Keratinocyte (primary cell): ENCODE results near the gene DEFB131A. TPM values are rescaled to one million over a fixed set of nuclear protein-coding genes. Genes with fewer than 3 reads are reported as not detected.
"Not testable (repeated sequence)": the region's sequence is repeated elsewhere in the genome, so short reads cannot be mapped to it uniquely, and the experiment has no call there.

Experiments
- DNase-seq: peaks from one replicate; pipeline ENCODE4 v3.0.0-alpha.2; 2011; ENCODE audit warnings: low read depth, missing footprints, low spot score
- FAIRE-seq: peaks from 2 replicates; lab custom pipeline; 2011; peaks lifted over from hg19 to GRCh38; lab: Jason Lieb, UNC
- H2AFZ ChIP-seq: 2 replicates; pipeline ENCODE4 v1.6.0; 2012; ENCODE audit warnings: low read length, control low read depth, inconsistent platforms; ENCODE audit not compliant: control insufficient read depth
- H3K27ac ChIP-seq: 2 replicates; pipeline ENCODE4 v1.5.1; 2011; ENCODE audit warnings: low read length; ENCODE audit not compliant: control insufficient read depth, insufficient read depth
- H3K27me3 ChIP-seq: 3 replicates; pipeline ENCODE4 v1.6.0; 2011; ENCODE audit warnings: low read length; ENCODE audit not compliant: control insufficient read depth, insufficient read depth; ENCODE audit errors: extremely low read depth
- H3K36me3 ChIP-seq, 2 experiments: 2 replicates in 1 of 2; 3 replicates in 1 of 2; pipeline ENCODE4 v1.5.1; 2011; ENCODE audit warnings: low read length in 2 of 2, mild to moderate bottlenecking in 1 of 2; ENCODE audit not compliant: control insufficient read depth in 2 of 2, insufficient read depth in 2 of 2; ENCODE audit errors: extremely low read depth in 1 of 2
- H3K4me1 ChIP-seq: 3 replicates; pipeline ENCODE4 v1.5.1; 2011; ENCODE audit warnings: low read length; ENCODE audit not compliant: control insufficient read depth, insufficient read depth; ENCODE audit errors: extremely low read depth
- H3K4me2 ChIP-seq: 3 replicates; pipeline ENCODE4 v1.6.0; 2011; ENCODE audit warnings: low read depth, low read length; ENCODE audit not compliant: control insufficient read depth, insufficient read depth; ENCODE audit errors: extremely low read depth
- H3K4me3 ChIP-seq, 3 experiments: fragments of 200-600 bp in 1 of 3; sonication (generic) in 1 of 3; 2 replicates in 2 of 3; 3 replicates in 1 of 3; pipeline ENCODE4 v1.5.1; 2011 to 2016; ENCODE audit warnings: low read length in 3 of 3, mild to moderate bottlenecking in 3 of 3, control low read depth in 2 of 3, inconsistent platforms in 1 of 3, low read depth in 1 of 3, mixed read lengths in 1 of 3, mixed run types in 1 of 3, moderate library complexity in 1 of 3; ENCODE audit not compliant: control insufficient read depth in 2 of 3, insufficient read depth in 2 of 3; ENCODE audit errors: extremely low read depth in 1 of 3
- H3K79me2 ChIP-seq: 2 replicates; pipeline ENCODE4 v1.6.0; 2012; ENCODE audit warnings: low read length; ENCODE audit not compliant: control insufficient read depth, insufficient read depth
- H3K9ac ChIP-seq: 3 replicates; pipeline ENCODE4 v1.6.0; 2011; ENCODE audit warnings: low read length; ENCODE audit not compliant: control insufficient read depth, insufficient read depth; ENCODE audit errors: extremely low read depth
- H3K9me1 ChIP-seq: 3 replicates; pipeline ENCODE4 v1.6.0; 2011; ENCODE audit warnings: low read length; ENCODE audit not compliant: control insufficient read depth, insufficient read depth; ENCODE audit errors: extremely low read depth
- H3K9me3 ChIP-seq: 2 replicates; pipeline ENCODE4 v1.5.1; 2012; ENCODE audit warnings: low read depth, low read length; ENCODE audit not compliant: control insufficient read depth
- H4K20me1 ChIP-seq: 3 replicates; pipeline ENCODE4 v1.6.0; 2011; ENCODE audit warnings: low read length; ENCODE audit not compliant: control insufficient read depth, insufficient read depth; ENCODE audit errors: extremely low read depth
- dilution Hi-C: fragments of 300-500 bp; cut with MboI; formaldehyde crosslinking; loops from one replicate; pipeline ENCODE4 v1.7.0; 2020; ENCODE audit warnings: low sequenced_read_pairs; ENCODE audit not compliant: extremely low pct_ligation_motif_present
- polyA minus RNA-seq, 3 experiments: library from RNA; depleted of rRNA, polyadenylated mRNA; stranded (reverse); fragments of >200 nt; gene quantifications; 1 replicate in 1 of 3; 2 replicates in 1 of 3; 3 replicates in 1 of 3; pipeline ENCODE4 v1.2.3, GENCODE V29; 2011
- polyA plus RNA-seq, 5 experiments: library from polyadenylated mRNA; depleted of rRNA in 3 of 5; stranded (reverse) in 3 of 5; stranded (forward) in 1 of 5; unstranded in 1 of 5; fragments of >200 nt; gene quantifications; 1 replicate in 1 of 5; 2 replicates in 3 of 5; 3 replicates in 1 of 5; pipeline versions ENCODE4 v1.2.1 to v1.2.3, GENCODE V29; 2011 to 2012; ENCODE audit warnings: missing spikeins in 2 of 5, low read depth in 1 of 5, low replicate concordance in 1 of 5

DEFB131A gene
- not detected in 3 replicates for polyA plus RNA-seq
- not detected for polyA plus RNA-seq (2011; ENCODE audit: low read depth)
- polyA plus RNA-seq (2011; cell fraction: cytosol; rRNA removed): not detected in 2 replicates
- polyA plus RNA-seq (2011; cell fraction: nucleus; rRNA removed): not detected in 2 replicates
- not detected in 2 replicates for polyA plus RNA-seq (2012; ENCODE audit: low replicate concordance)
- not detected in 3 replicates for polyA minus RNA-seq
- polyA minus RNA-seq (2011; cell fraction: cytosol; rRNA and poly(A)+ RNA removed): not detected
- polyA minus RNA-seq (2011; cell fraction: nucleus; rRNA and poly(A)+ RNA removed): not detected in 2 replicates

- DNase-seq, FAIRE-seq: not testable (repeated sequence)
Observed at GRCh38 chr4:9444114-9444513, at the start of gene DEFB131A. Gene DEFB131A, plus strand, starts transcription at chr4:9444414. Its CDS starts 120 bp downstream, at chr4:9444534.

GRCh38 chr4:9405774-9406173 lies 38.4 kb upstream of the DEFB131A start:
- H3K27ac ChIP-seq, H3K4me3 ChIP-seq, FAIRE-seq, H3K4me1 ChIP-seq, H3K27me3 ChIP-seq, H3K79me2 ChIP-seq, H3K4me2 ChIP-seq, DNase-seq, H3K36me3 ChIP-seq, H3K9me3 ChIP-seq, H3K9me1 ChIP-seq, H2AFZ ChIP-seq, H4K20me1 ChIP-seq, H3K9ac ChIP-seq, dilution Hi-C loops: not testable (repeated sequence)

More at GRCh38 chr4:9444114-9444513, at the start of gene DEFB131A:
- H3K4me1 ChIP-seq, H3K9me3 ChIP-seq, H3K36me3 ChIP-seq, H3K9ac ChIP-seq, H3K79me2 ChIP-seq, H3K9me1 ChIP-seq, dilution Hi-C loops, H2AFZ ChIP-seq, H3K4me3 ChIP-seq, H3K27me3 ChIP-seq, H3K4me2 ChIP-seq, H4K20me1 ChIP-seq, H3K27ac ChIP-seq: not testable (repeated sequence)

GRCh38 chr4:9406491-9406890 lies 37.7 kb upstream of the DEFB131A start:
- DNase-seq, H3K36me3 ChIP-seq, H3K4me3 ChIP-seq, H3K9me3 ChIP-seq, H3K4me1 ChIP-seq, H4K20me1 ChIP-seq, dilution Hi-C loops, H3K9me1 ChIP-seq, H3K79me2 ChIP-seq, H3K27ac ChIP-seq, FAIRE-seq, H3K4me2 ChIP-seq, H3K9ac ChIP-seq, H2AFZ ChIP-seq, H3K27me3 ChIP-seq: not testable (repeated sequence)
